ENCODE data around the gene NEDD9.

NEDD9 gene

DNA sequence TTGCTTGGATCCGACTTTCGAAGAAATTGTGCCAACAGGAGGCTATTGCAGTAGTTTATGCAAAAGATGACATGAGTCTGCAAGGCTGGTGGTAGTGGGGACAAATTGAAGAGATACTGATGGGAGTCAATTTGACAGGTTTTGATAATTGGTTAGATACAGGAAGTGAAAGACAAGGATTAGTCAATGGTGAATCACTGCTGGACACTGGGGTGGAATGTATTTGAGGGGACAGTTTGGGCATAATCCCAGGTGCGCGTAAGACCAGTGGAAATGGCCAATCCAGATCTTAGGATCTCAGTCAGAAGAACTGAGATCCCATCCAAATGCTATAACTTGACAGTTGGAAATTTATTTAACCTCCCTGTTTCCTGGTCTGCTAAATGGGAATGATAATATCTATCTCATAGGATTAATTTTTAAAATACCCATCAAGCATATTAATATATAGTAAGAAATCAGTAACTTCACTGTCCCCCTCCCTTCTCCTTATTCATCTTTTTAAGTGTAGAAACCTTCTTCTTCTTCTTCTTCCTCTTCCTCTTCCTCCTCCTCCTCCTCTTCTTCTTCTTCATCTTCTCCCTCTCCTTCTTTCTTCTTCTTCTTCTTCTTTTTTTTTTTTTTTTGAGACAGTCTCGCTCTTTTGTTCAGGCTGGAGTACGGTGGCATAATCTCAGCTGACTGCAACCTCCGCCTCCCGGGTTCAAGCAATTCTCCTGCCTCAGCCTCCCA, 90.0 kb downstream of the NEDD9 start:
- TF ChIP-seq MYC (IDR thresholded peaks at IDR 0.05; ENCODE audit: low read depth, low read length), result no peak
- no peak for TF ChIP-seq POLR2A (IDR thresholded peaks at IDR 0.05; ENCODE audit: extremely low read depth, insufficient read length)
- TF ChIP-seq, protein P1, sequence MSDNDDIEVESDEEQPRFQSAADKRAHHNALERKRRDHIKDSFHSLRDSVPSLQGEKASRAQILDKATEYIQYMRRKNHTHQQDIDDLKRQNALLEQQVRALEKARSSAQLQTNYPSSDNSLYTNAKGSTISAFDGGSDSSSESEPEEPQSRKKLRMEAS (IDR thresholded peaks at IDR 0.05; ENCODE audit: low read depth, low read length), result no peak
- TF ChIP-seq, protein P2, sequence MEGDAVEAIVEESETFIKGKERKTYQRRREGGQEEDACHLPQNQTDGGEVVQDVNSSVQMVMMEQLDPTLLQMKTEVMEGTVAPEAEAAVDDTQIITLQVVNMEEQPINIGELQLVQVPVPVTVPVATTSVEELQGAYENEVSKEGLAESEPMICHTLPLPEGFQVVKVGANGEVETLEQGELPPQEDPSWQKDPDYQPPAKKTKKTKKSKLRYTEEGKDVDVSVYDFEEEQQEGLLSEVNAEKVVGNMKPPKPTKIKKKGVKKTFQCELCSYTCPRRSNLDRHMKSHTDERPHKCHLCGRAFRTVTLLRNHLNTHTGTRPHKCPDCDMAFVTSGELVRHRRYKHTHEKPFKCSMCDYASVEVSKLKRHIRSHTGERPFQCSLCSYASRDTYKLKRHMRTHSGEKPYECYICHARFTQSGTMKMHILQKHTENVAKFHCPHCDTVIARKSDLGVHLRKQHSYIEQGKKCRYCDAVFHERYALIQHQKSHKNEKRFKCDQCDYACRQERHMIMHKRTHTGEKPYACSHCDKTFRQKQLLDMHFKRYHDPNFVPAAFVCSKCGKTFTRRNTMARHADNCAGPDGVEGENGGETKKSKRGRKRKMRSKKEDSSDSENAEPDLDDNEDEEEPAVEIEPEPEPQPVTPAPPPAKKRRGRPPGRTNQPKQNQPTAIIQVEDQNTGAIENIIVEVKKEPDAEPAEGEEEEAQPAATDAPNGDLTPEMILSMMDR (IDR thresholded peaks at IDR 0.05; ENCODE audit: low read depth, low read length), result no peak
- no peak overlapping the region for H3K4me3 ChIP-seq (ENCODE audit: low read depth, low read length)
- DNase-seq (ENCODE audit: low read depth), result no peak

DNA sequence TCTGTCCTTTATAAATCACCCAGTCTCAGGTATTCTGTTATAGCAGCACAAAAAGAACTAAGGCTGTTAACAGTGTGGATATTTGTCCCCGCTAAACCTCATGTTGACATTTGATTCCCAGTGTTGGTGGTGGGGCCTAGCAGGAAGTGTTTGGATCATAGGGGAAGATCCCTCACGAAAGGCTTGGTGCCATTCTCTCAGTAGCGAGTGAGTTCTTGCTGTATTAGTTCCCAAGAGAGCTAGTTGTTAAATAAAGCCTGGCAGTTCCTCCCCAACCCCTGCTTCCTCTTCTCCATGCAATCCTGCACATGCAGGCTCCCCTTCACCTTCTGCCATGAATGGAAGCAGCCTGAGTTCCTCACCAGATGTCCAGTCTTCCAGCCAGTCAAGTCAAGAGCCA, 91.2 kb downstream of the NEDD9 start:
- peak; percentile 60 for DNase-seq (ENCODE audit: low read depth)
- no peak overlapping the region for H3K4me3 ChIP-seq (ENCODE audit: low read depth, low read length)
- TF ChIP-seq, protein P2 (IDR thresholded peaks at IDR 0.05; ENCODE audit: low read depth, low read length), result no peak
- no peak for TF ChIP-seq POLR2A (IDR thresholded peaks at IDR 0.05; ENCODE audit: extremely low read depth, insufficient read length)
- no peak for TF ChIP-seq MYC (IDR thresholded peaks at IDR 0.05; ENCODE audit: low read depth, low read length)

DNA sequence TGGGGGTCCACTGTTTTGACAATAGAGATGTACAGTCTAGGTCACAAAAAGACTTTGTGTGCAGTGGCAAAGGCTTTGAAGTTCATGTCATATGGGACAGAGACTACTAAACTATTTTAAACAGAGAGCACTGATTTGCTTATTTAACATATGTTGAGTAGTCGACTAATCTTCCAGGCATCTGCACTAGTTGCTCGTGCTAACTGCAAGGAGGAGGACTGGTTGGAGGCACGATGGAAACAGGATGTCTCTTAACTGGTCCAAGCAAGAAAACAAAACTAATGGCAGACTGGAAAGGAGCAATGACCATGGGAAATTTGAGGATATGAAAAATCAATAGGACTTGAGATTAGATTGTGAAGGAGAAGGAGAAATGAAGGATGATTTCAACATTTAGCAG, 92.4 kb downstream of the NEDD9 start:
- no peak for TF ChIP-seq POLR2A (IDR thresholded peaks at IDR 0.05; ENCODE audit: extremely low read depth, insufficient read length)
- TF ChIP-seq, protein P2 (IDR thresholded peaks at IDR 0.05; ENCODE audit: low read depth, low read length), result no peak
- TF ChIP-seq MYC (IDR thresholded peaks at IDR 0.05; ENCODE audit: low read depth, low read length), result no peak
- TF ChIP-seq, protein P1 (IDR thresholded peaks at IDR 0.05; ENCODE audit: low read depth, low read length), result no peak
- no peak overlapping the region for H3K4me3 ChIP-seq (ENCODE audit: low read depth, low read length)
- DNase-seq (ENCODE audit: low read depth), result no peak

DNA sequence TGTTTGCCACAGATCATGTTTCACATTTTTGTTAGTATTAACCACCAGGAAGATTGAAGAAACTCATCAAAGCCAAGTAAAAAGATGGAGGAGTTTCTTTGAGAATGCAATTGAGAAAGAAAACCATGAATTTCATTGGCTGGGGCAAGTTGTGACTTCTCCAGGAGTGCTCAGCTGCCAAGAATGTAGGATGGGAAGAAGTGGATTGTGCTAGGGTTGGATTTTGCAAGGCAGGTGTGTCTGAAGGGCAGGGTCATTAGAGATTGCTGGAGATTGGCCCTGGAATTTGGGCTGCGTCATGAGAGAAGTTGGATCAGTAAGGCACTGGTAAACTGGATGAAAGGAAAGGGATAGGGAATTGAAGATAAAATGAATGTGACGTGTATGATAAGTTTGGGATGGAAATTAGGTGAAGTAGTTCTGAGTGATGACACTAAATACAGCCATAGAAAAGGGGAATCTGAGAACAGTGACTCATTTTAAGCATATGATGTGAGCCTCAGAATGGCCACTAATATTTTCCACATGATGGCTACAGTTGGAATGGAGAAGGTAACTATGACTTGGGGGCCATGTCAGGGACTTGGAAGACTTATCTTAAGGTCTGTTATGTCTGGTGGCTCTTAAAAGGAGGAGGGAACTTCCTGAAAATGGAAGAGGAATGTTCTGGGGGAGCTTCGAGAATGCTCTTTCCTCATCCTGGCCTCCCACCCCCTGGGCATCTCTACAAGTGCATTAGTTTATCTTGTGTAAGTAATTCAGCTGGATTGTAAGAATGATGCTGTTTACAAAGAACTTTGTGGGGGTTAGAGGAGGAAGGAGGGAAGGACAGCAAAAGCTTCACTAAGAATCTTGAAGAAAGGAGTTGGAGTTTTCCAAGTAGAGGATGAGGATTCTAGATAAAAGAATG, 93.2 kb downstream of the NEDD9 start:
- DNase-seq (ENCODE audit: low read depth), result peak; percentile 23
- H3K4me3 ChIP-seq (ENCODE audit: low read depth, low read length), result no peak overlapping the region
- TF ChIP-seq POLR2A (IDR thresholded peaks at IDR 0.05; ENCODE audit: extremely low read depth, insufficient read length) (no peak), MYC (IDR thresholded peaks at IDR 0.05; ENCODE audit: low read depth, low read length) (no peak)

DNA sequence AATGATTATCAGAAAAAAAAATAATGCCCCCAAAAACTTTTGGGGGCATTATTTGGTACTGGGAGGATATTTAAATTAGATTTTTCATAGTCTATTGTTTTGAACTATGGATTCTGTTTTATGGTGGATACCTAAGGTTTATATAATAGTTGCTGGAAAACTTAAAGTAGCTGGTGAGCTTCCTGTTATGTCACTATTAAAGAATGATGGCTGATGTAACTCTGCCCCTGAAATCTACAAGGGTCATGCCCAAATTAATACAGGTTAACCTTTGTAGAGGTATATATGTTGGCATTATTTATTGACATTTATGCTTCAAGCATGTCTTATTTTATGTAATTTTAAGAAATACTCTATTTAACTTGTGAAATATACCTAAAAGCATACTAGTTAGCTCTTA, 95.7 kb downstream of the NEDD9 start:
- DNase-seq (ENCODE audit: low read depth), result no peak
- H3K4me3 ChIP-seq (ENCODE audit: low read depth, low read length), result no peak overlapping the region
- TF ChIP-seq, protein P2 (IDR thresholded peaks at IDR 0.05; ENCODE audit: low read depth, low read length), result no peak
- TF ChIP-seq, protein P1 (IDR thresholded peaks at IDR 0.05; ENCODE audit: low read depth, low read length), result no peak
- TF ChIP-seq POLR2A (IDR thresholded peaks at IDR 0.05; ENCODE audit: extremely low read depth, insufficient read length) (no peak), MYC (IDR thresholded peaks at IDR 0.05; ENCODE audit: low read depth, low read length) (no peak)

All from NB4 (cell line).